ENCODE measurements around the gene PLCD1.
"Not testable (repeated sequence)": the region's sequence is repeated elsewhere in the genome, so short reads cannot be mapped to it uniquely, and the experiment has no call there.

The PLCD1 gene

GRCh38 chr3:37997791-37998370 lies 31.6 kb downstream of the PLCD1 start:
- DNase-seq = no peak

DNA sequence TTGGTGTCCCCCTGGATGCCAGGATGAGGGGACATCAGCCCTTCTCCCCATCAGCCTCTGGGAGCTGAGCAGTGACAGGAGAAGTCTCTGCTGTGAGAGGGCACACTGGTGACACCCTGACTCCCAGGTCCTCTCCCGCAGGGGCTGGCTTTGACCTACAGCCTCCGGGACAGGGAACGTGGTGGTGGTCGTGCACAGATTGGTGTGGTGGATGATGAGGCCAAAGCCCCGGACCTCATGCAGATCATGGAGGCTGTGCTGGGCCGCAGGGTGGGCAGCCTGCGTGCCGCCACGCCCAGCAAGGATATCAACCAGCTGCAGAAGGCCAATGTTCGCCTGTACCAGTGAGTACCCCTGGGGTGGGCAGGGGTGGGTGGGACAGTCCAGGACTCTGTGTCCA lies 32.1 kb downstream of the PLCD1 start:
- no peak for DNase-seq

- DNase-seq = no peak
Measured at GRCh38 chr3:37996785-37997301, 32.6 kb downstream of the PLCD1 start.

DNA sequence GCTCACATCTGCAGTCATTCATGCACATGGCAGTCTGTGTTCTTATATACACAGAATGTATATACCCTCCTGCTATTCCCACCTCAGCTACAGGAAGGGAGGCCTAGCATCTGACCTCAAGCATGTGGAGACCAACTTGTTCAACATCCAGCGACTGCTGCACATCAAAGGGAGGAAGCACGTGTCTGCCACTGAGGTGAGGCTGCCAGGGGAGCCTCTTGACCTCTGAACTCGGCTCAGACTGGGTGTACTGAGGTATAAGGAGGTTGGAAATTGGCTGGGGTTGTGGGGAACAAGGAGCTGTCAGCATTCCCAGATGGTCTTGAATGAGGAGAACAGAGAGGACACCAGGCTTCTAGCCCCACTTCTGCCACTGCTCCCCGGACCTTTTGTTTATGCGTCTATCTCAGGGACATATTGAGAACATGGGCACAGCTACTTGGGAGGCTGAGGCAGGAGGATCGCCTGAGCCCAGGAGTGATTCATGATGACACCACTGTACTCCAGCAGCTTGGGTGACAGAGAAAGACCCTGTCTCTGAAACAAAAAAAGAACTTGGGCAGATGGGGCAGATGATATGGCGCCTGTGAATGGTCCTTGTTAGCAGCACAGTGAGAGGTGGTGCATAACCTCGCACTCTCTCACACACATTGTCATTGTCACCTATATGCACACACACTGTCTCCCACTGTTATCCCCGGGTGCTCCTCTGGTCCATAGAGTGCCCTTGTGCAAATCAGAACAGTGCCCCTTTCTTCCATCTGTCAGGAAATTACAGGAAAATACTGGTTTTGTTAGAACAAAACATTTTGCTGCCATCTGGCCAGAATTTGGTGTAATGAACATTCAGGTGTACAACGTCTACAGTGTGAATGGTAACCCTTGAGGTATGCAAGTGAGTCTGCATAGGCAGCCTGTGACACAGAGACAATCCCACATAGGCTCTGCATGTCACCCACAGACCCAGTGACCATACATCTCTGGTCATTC lies 33.5 kb downstream of the PLCD1 start:
- no peak for DNase-seq

GRCh38 chr3:37994639-37994972 lies 34.8 kb downstream of the PLCD1 start:
- no peak for DNase-seq

DNA sequence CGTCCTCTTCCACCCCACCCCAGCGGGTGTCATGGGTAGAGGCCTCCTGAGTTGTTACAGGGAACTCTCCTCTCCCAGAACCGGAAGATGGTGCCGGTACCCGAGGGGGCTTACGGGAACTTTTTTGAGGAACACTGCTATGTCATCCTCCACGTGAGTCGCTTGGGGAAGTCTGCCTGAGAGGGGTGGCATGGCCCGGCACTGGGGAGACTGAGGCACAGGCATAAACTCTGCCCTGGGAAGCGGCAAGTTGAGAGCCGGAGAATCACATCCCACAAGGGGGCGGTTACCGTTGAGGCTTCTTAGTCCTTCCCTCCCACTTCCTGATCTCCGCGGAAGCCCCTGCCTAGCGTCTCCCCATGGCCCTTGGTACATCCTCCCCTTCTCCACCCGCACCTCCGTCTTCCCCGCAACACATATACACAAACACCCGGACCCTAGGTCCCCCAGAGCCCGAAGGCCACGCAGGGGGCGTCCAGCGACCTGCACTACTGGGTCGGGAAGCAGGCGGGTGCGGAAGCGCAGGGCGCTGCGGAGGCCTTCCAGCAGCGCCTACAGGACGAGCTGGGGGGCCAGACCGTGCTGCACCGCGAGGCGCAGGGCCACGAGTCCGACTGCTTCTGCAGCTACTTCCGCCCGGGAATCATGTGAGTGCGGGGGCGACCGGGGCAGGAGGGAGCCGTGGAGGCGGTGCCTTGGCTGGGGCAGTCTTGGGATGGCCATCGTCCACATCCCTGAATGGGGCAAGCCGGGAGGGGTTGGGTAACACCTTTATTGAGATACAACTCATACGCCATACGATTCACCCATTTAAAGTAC lies 35.4 kb downstream of the PLCD1 start:
- no peak for DNase-seq

- DNase-seq = no peak
Measured at GRCh38 chr3:37993460-37993819, 36.0 kb downstream of the PLCD1 start.

GRCh38 chr3:37993067-37993455 lies 36.4 kb downstream of the PLCD1 start:
- DNase-seq = no peak

DNA sequence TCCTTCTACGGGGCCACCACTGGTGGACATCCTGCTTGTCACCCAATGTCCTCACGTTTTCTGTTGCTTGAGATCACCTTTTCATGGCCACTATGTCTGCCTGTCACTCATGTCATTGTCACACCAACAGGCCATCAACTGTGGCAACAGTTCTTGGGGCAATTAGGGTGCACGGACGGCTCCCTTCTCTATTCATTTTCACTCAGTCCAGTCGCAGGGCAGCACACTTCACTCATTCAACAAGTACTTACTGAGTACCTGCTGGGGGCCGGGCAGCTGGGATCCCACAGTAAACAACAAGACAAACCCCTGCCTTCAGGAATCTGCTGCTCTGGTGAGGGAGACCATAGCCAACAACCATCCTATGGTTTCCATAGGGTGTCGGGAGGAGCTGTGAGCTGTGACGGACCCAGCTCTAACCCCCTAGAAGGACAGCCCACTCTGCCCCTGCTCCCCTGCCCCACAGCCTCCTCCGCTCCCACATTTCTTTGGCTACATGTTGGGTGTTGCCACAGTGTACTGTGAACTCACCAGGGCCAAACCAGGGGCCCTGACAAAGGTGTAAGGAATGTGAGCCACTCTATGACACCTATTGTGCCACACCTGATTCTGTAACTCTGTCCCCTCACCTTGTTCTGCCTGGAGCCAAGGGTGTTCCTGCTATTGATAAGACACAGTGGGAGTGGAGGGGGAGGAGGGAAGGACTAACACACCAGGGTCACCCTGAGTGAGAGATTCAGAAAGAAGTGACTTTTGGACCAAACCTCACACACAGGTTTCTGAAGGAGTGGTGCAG lies 37.0 kb downstream of the PLCD1 start:
- DNase-seq = no peak

- DNase-seq = no peak
Measured at GRCh38 chr3:37991823-37992222, 37.6 kb downstream of the PLCD1 start.

- DNase-seq = no peak
Measured at GRCh38 chr3:37991109-37991508, 38.3 kb downstream of the PLCD1 start.

GRCh38 chr3:37990527-37990926 lies 38.9 kb downstream of the PLCD1 start, which contains the start of gene VILL:
TSS of gene VILL (plus strand) at chr3:37990786. CDS start at chr3:37993673, 2,887 bp downstream.
- DNase-seq = no peak

GRCh38 chr3:37989821-37990480 lies 39.5 kb downstream of the PLCD1 start:
- DNase-seq = no peak

- DNase-seq = no peak
Measured at GRCh38 chr3:37988931-37989525, 40.4 kb downstream of the PLCD1 start.

GRCh38 chr3:37988376-37988775 lies 41.1 kb downstream of the PLCD1 start:
- not testable (repeated sequence) for DNase-seq

- DNase-seq = no peak
Measured at GRCh38 chr3:37987751-37988179, 41.7 kb downstream of the PLCD1 start.

DNA sequence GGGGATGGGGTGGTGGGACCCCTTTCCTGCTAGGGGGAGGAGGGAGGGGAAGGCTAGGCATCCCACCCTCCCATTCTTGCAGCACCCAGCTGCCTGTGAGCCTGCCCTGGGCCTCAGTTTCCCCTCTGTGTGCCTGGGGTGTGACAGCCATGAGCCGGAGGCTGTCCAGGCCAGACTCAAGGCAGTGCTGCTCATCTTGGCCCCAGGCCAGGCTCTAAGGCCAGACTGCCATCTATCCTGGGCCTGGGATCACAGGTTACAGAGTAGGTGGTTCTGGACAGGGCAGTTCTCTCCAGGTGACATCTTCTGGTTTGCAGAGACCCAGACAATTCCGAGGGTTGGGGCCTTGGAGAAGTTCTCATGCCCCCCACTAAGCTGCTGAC lies 42.1 kb downstream of the PLCD1 start:
- no peak for DNase-seq

DNA sequence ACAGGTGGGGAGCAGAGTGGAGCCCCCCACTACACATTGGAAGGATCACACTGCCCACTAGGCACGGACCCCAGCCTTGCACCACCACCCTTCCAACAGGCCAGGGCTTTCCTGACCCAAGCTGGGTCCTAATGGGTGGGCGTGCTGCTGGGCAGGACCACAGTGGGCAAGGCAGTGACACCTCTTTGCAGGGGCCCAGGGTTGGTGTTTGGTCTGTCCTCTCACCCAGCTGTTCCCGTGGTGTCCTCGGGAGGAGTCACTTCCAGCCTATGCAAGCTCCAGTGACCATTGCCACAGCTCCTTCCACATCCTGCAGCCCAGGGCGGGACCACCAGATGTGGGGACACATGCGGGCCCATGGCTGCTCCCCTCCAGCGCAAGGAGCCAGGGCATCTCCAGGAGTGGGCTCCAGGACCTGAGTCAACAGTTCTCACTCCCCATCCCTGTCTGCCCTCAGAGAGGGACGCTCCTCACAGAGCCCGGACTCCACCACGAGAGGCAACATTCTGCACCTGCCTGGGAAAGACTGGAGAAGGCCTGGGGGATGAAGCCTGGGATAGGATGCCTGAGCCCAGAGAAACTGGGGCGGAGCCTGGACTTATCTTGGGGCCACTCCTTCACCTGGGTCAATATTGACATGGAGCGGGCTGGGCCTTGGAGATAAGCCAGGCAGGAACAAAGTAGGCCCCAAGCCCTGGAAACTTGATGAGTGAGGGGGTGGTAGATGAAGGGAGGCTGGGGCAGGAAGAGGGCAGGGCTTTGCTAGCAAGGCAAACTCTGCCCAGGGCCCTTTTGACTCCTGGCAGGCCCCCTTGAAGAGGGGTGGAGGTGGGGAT lies 42.7 kb downstream of the PLCD1 start:
- DNase-seq = no peak

DNA sequence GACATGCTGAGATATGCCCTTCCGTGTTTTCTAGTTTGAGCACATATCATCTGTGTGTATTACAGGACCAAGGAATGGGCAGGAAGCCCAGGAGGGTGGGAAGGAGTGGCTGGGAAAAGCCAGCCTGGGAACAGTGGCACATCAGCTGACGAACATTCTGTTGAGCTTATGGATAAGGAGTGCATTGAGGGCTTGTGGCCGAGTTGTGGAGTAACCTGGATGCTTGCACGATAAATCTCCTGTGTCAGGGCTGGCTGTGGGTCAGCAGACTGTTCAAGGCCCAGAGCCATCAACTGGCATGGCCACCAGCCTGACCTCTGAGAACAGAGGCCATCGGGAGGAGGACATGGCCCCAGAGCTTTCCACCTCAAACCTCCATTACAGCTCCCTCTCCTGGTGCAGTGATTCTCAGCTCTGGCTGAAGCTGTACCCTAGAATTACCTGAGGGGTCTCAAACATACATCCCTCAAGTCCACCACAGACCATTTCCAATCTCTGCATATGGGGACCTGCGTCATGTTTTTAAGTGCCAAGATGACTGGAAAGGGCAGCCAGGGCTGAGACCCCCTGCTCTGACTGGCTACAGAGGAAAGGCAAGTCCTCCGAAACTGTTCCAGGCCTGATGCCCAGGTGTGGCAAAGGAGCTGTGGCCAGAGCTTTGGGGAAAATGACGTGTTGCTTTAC lies 43.7 kb downstream of the PLCD1 start:
- no peak for DNase-seq

DNA sequence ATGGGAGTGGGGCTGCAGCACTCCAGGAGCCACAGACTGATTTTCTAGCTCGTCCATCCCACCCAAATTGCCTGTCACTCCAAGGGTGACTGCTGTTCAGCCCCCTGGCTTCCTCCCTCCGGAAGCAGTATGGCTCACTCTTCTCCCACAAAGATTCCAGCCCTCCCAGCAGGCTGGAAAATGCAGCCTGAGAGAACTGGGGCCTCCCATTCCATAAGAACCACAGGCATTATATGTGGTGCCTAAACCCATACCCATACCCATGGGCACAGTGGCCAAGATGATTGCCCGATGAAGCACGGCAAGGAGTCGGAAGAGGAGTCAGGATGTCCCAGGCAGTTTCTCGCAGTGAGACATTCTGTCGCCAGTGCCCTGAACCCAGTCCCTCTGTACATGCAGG lies 44.8 kb downstream of the PLCD1 start:
- no peak for DNase-seq

All from NCI-H187 treated with DMSO at 0.1 percent for 48 hours (cell line).